ENCODE measurements around the gene KIF3C.

DNA sequence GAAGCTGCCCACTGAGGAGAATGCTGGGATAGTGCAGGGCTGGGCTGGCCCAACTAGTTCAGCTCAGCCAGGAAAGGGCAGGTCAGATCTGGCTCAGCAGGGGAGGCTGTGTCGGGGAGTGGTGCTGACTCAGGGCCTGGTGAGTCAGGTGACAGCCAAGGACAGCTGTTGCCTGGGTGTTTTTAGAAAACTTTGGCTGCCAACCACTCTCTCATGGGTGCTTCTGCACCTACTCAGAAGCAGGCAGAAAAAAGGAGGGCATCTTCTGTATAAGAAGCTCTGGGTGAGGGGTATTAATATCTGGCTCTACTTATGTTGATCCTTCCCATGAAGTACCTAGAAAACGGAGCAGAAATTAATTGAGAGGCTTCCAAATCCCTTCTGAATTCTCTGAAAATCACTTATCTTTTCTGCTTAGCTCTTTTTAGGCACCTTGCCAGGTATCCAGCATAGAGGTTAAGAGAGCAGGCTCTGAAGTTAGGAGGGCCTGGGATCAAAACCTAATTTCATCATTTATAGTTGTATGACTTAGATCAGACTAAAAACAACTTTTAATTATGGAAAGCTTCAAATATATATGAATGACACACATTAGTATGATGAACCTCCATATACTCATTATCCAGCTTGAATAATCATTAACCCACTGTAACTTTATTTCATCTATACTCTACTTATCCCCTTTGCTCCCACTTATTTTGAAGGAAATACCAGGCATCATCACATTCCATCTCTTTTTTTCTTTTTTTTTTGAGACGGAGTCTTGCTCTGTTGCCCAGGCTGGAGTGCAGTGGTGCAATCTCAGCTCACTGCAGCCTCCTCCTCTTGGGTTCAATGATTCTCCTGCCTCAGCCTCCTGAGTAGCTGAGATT, 36.1 kb upstream of the KIF3C start:
- TF ChIP-seq, protein P1, sequence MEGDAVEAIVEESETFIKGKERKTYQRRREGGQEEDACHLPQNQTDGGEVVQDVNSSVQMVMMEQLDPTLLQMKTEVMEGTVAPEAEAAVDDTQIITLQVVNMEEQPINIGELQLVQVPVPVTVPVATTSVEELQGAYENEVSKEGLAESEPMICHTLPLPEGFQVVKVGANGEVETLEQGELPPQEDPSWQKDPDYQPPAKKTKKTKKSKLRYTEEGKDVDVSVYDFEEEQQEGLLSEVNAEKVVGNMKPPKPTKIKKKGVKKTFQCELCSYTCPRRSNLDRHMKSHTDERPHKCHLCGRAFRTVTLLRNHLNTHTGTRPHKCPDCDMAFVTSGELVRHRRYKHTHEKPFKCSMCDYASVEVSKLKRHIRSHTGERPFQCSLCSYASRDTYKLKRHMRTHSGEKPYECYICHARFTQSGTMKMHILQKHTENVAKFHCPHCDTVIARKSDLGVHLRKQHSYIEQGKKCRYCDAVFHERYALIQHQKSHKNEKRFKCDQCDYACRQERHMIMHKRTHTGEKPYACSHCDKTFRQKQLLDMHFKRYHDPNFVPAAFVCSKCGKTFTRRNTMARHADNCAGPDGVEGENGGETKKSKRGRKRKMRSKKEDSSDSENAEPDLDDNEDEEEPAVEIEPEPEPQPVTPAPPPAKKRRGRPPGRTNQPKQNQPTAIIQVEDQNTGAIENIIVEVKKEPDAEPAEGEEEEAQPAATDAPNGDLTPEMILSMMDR (IDR thresholded peaks at IDR 0.05), result no peak
- TF ChIP-seq POLR2A (IDR thresholded peaks at IDR 0.05), result peak in 1 of 2 donors; percentile 55

All from adrenal gland (tissue), 5 donors.